Measurements from ENCODE around the gene CDK18. TPM values are rescaled to one million over a fixed set of nuclear protein-coding genes. Genes with fewer than 3 reads are reported as not detected.

CDK18 gene
- total RNA-seq, 2 experiments from 2014 or later = 8.4 to 10.4 TPM

DNA sequence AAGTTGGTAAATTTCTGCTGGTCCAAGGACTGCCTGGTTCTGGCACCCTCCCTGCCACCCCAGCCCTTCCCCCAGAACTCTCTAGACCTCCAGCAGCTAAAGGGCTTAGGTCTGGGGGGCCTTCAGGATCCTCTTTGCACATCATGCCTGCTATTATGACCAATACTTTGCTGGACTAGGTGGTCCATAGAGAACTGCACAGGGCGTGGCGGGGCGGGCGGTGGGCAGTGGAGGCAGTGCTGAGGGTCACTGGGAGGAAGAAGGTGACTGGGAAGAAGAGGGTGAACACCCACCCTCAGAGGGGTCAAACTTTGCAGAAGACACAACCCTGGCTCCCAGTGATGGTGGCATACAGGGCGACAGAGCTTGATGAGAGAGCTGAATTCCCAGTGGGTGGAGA lies 18.2 kb downstream of the CDK18 start:
- Mint-ChIP-seq H3K9me3 (no peaks in the 10 kb centered on the region), H3K36me3 (ENCODE audit: low read depth) (no peaks in the 10 kb centered on the region), H3K27ac (no peak overlapping the region), H3K27me3 (no peaks in the 10 kb centered on the region), H3K4me3 (no peak overlapping the region), H3K4me1 (ENCODE audit: low read depth) (no peaks in the 10 kb centered on the region)
- ATAC-seq (no peak), DNase-seq (no peak)
- ChIA-PET CTCF (interaction anchor here (1.1 to 8.9 kb wide), 13 partner anchors 24 to 267 kb away, joined by 3 to 292 read pairs (median 37); partner anchors contain the start of gene ELK4), POLR2A (interaction anchor here (1.2 to 1.6 kb wide), 3 partner anchors 35 to 169 kb away, joined by 3 to 6 read pairs (median 3); no protein-coding TSS in a partner anchor)
- TF ChIP-seq, protein P1, sequence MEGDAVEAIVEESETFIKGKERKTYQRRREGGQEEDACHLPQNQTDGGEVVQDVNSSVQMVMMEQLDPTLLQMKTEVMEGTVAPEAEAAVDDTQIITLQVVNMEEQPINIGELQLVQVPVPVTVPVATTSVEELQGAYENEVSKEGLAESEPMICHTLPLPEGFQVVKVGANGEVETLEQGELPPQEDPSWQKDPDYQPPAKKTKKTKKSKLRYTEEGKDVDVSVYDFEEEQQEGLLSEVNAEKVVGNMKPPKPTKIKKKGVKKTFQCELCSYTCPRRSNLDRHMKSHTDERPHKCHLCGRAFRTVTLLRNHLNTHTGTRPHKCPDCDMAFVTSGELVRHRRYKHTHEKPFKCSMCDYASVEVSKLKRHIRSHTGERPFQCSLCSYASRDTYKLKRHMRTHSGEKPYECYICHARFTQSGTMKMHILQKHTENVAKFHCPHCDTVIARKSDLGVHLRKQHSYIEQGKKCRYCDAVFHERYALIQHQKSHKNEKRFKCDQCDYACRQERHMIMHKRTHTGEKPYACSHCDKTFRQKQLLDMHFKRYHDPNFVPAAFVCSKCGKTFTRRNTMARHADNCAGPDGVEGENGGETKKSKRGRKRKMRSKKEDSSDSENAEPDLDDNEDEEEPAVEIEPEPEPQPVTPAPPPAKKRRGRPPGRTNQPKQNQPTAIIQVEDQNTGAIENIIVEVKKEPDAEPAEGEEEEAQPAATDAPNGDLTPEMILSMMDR (IDR thresholded peaks at IDR 0.05) = no peak
- intact Hi-C loops (cut with micrococcal nuclease) = loop anchor here (5.0 kb wide), 1 partner anchor 170 kb away; no protein-coding TSS in a partner anchor

DNA sequence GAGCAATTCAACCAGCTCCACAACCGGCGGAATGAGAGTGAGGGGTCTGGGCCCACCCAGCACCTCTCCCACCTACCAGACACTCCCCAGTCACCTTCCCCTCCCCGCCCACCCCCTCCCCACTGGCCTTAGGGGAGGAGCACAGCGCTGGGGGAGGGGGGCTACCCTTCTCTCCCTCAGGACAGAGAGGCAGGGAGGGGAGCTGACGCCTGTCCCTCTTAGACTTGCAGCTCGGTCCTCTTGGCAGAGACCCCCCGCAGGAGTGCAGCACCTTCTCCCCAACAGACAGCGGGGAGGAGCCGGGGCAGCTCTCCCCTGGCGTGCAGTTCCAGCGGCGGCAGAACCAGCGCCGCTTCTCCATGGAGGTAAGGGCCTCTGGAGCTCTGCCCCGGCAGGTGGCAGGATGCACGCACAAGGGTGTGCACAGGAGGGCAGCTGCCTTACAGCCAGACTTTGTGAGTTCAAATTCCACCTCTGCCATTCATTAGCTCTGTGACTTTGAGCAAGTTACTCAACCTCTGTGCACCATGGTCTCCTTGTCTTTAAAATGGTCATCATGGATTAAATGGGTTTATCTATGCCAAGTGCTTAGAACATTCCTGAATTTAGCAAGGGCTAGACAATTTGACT lies 18.9 kb downstream of the CDK18 start:
- CTCF ChIA-PET = interaction anchor here (0.9 to 8.9 kb wide), 41 partner anchors 8 to 268 kb away, joined by 3 to 292 read pairs (median 7); partner anchors contain the start of gene ELK4
- TF ChIP-seq, protein P1 (IDR thresholded peaks at IDR 0.05) = no peak
- H3K27ac Mint-ChIP-seq = no peak overlapping the region
- H3K9me3 Mint-ChIP-seq = no peaks in the 10 kb centered on the region
- DNase-seq (no peak), ATAC-seq (no peak)
- no peaks in the 10 kb centered on the region for H3K4me1 Mint-ChIP-seq (ENCODE audit: low read depth)
- H3K27me3 Mint-ChIP-seq = no peaks in the 10 kb centered on the region
- intact Hi-C loops (cut with micrococcal nuclease) = loop anchor here (5.0 kb wide), 1 partner anchor 171 kb away; no protein-coding TSS in a partner anchor
- POLR2A ChIA-PET = interaction anchor here (1.2 to 1.6 kb wide), 5 partner anchors 26 to 169 kb away, joined by 3 to 6 read pairs (median 4); no protein-coding TSS in a partner anchor
- H3K36me3 Mint-ChIP-seq (ENCODE audit: low read depth) = no peaks in the 10 kb centered on the region
- H3K4me3 Mint-ChIP-seq = no peak overlapping the region

DNA sequence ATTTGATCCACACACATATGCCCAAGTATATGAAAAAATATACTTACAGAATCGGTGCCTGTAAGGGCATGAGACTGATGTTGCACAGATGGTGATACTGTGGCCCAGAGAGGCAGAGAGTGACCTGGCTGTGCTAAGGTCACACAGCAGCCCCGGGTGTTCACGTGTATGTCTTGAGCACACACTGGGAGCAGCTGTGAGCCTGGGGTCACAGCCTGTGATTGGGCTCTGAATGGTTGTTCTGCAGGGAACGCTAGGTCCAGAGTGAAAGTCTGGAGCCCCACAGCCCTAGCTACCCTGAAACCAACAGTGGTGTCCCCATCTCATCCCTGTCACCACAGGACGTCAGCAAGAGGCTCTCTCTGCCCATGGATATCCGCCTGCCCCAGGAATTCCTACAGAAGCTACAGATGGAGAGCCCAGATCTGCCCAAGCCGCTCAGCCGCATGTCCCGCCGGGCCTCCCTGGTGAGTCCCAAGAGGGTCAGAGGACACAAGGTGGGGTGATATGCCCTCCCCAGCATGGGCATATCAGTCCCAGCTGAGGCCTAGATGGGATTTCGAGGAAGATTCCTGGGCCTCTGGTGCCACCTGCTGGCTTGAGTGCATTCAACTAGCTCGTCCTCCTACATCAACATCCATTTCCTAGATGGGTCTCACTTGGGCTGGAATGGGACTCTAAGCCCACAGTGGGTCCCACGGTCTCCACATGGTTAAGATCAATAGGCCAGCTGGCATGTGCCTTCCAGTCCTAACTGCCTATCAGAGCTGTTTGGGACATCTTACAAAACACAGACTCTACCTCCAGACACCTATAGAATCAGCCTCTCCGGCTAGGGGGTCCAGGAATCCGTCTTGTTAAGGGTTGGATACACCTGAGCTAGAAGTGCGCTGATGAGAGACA lies 19.7 kb downstream of the CDK18 start:
- TF ChIP-seq, protein P1 (IDR thresholded peaks at IDR 0.05) = peak; percentile 81
- no peak overlapping the region for H3K4me3 Mint-ChIP-seq
- H3K27me3 Mint-ChIP-seq = no peaks in the 10 kb centered on the region
- H3K27ac Mint-ChIP-seq = no peak overlapping the region
- H3K36me3 Mint-ChIP-seq (ENCODE audit: low read depth) = no peaks in the 10 kb centered on the region
- H3K9me3 Mint-ChIP-seq = no peaks in the 10 kb centered on the region
- intact Hi-C loops (cut with micrococcal nuclease) = loop anchor here (1.0 to 5.0 kb wide), 2 partner anchors 36 to 172 kb away; no protein-coding TSS in a partner anchor
- peak; percentile 62 for ATAC-seq
- ChIA-PET CTCF (interaction anchor here (0.6 to 8.9 kb wide), 71 partner anchors 9 to 294 kb away, joined by 3 to 292 read pairs (median 4); partner anchors contain the start of genes ELK4 and NUAK2), POLR2A (interaction anchor here (1.1 to 1.6 kb wide), 5 partner anchors 27 to 170 kb away, joined by 3 to 6 read pairs (median 4); no protein-coding TSS in a partner anchor)
- peak; percentile 85 for DNase-seq
- H3K4me1 Mint-ChIP-seq (ENCODE audit: low read depth) = no peaks in the 10 kb centered on the region

DNA sequence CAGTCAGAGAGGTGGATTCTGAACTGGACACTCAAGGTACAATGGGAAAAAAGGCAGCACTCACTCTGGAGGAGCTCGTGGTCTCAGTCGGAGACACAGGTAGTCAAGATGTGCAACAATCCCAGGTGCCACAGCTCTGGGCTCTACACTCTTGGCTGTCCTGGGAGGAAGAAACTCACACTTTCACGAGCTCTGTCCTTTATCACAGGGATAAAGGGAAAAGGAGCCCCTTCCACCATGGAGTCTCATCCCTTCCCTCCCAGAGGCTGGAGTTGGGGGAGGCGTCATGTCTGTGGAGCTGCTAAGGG lies 20.3 kb downstream of the CDK18 start:
- POLR2A ChIA-PET = interaction anchor here (1.1 to 1.3 kb wide), 2 partner anchors 36 to 39 kb away, joined by 3 to 4 read pairs; no protein-coding TSS in a partner anchor

More for the DNA sequence above, 20.3 kb downstream of the CDK18 start:
- Mint-ChIP-seq H3K4me3 (no peak overlapping the region), H3K36me3 (ENCODE audit: low read depth) (no peaks in the 10 kb centered on the region), H3K9me3 (no peaks in the 10 kb centered on the region), H3K27ac (no peak overlapping the region), H3K4me1 (ENCODE audit: low read depth) (peaks cover 4% of the 10 kb centered on the region), H3K27me3 (no peaks in the 10 kb centered on the region)
- intact Hi-C loops (cut with micrococcal nuclease) = loop anchor here (1.0 to 5.0 kb wide), 3 partner anchors 36 to 172 kb away; a partner anchor contains a TSS
- no peak for ATAC-seq
- DNase-seq = no peak
- TF ChIP-seq, protein P1 (IDR thresholded peaks at IDR 0.05) = no peak
- CTCF ChIA-PET = interaction anchor here (0.6 to 8.9 kb wide), 65 partner anchors 9 to 295 kb away, joined by 3 to 292 read pairs (median 5); partner anchors contain the start of genes ELK4 and NUAK2
